GM11168 (cell line): Measurements from ENCODE around the gene DNAJC3.

Source experiments
- in situ Hi-C: fragments of 300-500 bp; cut with MboI; formaldehyde crosslinking; loops from one replicate; pipeline ENCODE4 v1.12.0; 2022; ENCODE audit warnings: low sequenced_read_pairs; ENCODE audit not compliant: unreplicated experiment

Gene DNAJC3, protein sequence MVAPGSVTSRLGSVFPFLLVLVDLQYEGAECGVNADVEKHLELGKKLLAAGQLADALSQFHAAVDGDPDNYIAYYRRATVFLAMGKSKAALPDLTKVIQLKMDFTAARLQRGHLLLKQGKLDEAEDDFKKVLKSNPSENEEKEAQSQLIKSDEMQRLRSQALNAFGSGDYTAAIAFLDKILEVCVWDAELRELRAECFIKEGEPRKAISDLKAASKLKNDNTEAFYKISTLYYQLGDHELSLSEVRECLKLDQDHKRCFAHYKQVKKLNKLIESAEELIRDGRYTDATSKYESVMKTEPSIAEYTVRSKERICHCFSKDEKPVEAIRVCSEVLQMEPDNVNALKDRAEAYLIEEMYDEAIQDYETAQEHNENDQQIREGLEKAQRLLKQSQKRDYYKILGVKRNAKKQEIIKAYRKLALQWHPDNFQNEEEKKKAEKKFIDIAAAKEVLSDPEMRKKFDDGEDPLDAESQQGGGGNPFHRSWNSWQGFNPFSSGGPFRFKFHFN

DNA sequence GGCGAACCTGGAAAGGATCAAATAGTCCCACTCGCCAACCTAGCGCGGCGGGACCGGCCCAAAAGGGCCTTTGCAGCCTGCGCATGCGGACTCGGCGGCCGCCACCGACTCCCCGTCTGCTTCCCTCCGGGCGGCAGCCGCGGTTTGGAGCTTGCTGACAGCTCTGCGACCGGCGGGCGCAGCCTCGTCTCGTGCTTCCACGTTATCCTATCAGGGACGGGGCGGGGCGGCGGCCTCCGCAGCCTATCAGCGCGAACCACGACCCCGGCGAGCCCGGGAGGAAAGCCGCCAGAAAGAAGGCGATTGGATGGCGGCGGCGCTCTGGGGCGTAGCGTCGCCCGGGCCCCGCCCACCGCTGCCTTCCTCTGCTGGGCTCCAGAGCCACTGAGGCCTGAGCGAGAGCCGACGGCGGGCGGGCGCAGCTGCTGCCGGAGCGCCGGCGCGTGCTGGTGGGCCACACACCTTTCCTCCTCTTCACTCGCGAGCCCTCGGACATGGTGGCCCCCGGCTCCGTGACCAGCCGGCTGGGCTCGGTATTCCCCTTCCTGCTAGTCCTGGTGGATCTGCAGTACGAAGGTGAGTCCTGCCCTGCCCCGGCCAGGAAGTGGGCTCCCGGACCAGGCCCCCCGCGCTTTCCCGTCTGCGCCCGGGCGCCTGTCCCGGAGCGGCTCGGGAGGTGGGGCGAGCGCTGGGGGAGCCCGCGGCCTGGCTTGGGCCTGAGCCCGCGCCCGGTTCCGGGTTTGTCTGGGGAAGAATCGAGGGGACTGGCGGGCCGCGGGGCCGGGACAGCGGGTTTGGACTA, at the start of gene DNAJC3:
DNAJC3 (plus strand) TSS at position 378 of the 802 bp plus-strand sequence; CDS start at position 495, 117 bp downstream.
- in situ Hi-C loops: no loop called here

DNA sequence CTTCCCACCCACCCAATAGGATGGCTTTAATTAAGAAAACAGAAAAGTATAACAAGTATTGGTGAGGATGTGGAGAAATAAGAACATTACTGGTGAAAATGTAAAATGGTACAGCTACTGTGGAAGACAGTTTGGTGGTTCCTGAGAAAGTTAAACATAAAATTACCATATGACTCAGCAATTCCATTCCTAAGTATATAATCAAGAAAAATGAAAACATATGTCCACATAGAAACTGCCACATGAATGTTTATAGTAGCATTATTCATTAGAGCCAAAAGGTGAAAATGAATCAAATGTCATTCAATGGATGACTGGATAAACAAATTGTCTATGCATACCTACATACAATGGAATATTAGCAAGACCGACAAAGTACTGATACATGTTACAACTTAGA, 49.3 kb upstream of the DNAJC3 start:
- in situ Hi-C loops: no loop called here

DNA sequence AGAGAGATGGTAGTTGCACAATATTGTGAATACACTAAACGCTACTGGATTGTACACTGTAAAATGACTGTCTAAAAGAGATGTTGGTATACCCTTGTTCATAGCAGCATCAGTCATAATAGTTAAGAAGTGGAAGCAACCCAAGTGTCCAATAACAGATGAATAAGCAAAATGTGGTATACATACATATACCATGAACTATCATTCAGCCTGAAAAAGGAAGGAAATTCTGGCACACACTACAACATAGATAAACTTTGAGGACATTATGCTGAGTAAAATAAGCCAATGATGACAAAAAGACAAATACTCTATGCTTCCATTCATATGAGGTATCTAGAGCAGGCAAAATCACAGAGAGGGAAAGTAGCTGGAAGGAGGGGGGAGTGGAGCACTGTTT, 48.5 kb upstream of the DNAJC3 start:
- in situ Hi-C loops: no loop called here

DNA sequence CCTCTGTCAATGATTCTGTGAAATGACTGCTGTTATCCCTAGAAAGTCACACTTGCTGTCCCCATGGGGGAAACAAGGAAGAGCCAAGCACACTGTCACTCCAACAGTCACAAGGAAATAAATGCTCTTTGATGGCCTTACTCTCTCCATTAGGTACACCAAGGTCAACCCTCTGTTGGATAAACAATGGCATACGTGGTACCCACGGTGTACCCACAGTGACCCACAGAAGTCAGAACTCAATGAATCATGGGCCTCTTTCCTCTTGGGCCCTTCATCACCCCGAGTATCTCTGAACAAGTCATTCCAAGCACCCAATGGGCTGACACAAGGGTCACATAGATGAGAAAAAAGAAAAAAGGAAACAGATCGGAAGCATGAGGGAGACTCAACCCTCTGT, 47.9 kb upstream of the DNAJC3 start:
- in situ Hi-C loops: no loop called here

DNA sequence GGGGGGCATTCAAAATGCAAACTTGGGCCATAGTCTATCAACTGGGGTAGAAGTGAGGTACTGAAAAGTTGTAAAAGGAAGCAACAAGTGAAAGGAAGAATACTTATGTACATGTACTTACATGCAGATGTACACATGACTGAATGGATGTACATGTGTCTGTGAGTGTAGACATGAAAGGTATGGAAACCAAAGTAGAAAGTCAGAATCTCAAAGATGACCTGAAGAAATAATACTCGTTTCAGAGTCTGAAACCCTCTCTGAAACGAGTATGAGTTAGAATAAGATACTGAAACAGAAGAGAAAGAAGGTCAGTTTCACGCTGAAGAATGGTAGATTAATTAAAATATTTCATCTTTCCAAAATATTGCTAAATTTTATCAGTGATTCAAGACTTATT, 46.3 kb upstream of the DNAJC3 start:
- in situ Hi-C loops: no loop called here

DNA sequence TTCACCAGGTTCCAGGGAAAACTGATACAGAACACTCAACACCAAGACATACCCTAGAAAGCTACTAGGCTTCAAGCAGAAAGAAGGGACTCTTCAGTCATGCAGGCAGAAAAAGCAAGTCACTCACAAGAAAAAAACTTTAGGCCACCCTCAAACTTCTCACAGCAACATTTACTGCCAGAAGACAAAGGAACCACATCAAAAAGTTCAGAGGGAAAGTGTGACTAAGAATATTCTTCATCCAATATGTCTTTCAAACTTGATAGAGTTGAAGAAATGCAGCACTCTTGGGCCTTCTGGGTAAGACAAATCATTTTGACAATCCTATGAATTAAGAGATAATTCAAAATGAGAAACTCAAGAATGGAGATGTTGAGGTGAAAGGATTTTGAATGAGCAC, 40.1 kb upstream of the DNAJC3 start:
- in situ Hi-C loops: no loop called here

DNA sequence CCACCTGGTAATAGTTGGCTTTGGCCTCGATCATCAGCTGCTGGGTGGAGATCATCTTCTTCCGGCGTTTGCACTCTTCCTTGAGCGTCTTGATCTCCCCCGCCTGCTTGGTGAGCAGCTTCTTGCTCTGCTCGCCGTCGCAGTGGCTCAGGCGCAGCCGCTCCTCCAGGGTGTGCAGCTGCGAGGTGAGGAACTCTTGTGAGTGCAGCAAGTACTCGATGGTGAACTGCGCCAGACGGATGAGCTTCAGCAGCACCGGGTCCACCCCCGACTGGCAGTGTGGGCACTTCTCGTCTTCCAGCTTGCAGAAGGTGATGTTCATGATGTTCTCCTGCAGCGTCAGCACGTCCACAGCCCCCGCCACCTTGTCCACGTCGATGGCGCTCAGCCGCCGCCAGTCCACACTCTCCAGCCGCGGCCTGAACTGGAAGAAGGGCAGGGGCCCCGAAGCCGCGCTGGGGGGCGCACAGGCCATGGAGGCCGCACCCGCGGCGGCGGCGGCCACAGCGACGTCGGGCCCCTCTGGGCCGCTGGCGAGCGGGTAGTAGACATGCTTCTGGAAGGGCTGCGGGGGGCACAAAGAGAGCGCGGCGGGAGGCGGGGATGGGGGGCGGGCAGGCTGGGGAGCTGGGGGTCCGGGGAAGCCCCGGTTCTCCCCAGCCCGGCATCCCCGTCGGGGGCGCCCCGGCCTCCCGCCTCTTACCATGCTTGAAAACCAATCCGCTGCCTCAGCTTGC, 35.5 kb upstream of the DNAJC3 start:
- in situ Hi-C loops: no loop called here

DNA sequence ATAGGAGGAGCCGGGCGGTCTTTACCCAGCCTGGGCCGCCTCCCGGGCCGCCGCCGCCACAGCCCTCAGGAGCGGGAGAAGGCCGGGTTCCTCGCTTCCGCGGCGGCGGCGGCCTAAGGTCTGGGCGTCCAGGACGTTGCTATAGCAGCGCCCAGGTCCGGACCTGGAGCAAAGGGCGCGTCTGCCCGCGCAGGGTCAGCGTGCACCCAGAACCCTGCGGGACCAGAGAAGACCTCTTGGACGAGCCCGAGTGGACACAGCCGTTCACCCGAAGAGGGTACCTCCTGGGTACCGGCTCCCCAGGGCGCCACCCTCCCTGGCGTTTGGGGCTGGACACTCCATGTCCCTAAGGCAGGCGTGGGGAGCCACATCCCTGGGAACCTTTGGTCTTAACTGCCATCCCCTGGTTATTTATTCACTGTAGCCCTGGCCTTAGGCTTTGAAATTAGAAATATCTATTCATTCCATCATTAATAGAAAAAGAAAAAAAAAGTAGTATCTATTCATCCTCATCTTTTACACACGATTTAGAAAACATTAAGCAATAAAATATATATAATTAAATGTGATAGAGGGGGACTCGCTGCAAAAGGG, 34.8 kb upstream of the DNAJC3 start:
- in situ Hi-C loops: no loop called here

DNA sequence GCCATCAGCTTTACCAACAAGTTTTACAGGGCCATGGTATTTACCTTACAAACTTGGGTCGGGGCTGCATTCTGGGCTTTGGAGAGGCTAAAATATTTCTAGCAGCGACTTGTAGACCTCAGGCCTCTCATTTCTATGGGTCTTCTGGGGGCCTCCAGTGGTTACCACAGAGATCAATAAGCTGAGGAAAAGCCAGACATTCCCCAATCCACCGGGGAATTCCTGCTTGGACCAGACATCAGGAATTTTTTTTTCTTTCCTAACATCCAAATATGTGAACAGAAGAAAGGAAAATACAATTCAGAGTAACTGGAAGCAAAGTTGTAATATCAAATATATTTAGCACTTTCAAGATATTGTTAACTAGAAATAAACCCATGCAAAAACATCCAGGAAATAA, 33.9 kb upstream of the DNAJC3 start:
- in situ Hi-C loops: no loop called here

DNA sequence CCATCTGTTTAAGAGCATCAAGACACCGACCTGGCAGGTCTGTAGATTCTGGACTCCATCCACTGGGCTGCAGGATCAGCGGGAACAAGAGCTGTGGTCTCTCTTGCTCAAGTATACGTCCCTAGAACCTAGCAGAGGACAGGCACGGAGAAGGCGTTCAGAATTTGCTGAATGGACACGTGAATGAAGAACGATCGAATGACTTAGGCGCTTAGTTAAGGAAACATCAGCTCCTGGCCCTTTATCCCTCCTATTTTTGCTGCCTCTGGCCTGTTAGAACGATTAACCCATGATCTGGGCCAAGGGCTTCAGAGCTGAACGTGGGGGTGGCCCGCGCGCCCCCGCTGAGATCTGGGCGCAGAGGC, 33.4 kb upstream of the DNAJC3 start:
- in situ Hi-C loops: no loop called here

DNA sequence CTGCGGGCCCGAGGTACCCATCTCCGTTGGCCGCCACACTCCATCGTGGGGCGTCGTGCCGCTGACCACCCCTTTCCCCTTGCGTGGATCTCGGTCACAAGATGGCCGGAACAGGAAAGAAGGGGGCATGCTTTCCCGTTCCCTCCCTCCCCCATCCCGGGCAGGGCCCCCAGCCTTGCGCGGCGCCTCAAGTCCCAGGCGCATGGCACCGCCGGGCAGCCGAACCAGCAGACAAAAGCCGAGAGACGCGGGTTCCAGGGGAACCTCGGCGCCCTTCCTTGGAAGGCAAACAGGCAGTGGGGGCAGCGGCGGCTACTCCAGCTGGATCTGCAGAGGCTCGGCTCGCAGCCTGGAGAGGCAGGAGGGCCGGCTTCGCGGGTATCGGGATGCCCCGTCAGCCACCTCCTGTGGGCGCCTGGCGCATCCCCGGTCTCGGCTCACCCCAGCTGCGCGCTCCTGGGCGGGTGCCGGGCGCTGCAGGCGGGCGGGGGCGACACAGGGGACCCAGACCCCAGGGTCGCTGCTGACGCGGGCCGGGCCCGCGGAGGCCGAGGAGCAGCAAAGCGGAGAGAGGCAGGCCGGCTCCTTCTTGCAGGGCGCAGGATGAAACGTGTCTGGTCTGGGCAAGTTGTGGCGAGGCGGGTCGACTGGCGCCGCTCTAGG, 32.9 kb upstream of the DNAJC3 start:
- in situ Hi-C loops: no loop called here

DNA sequence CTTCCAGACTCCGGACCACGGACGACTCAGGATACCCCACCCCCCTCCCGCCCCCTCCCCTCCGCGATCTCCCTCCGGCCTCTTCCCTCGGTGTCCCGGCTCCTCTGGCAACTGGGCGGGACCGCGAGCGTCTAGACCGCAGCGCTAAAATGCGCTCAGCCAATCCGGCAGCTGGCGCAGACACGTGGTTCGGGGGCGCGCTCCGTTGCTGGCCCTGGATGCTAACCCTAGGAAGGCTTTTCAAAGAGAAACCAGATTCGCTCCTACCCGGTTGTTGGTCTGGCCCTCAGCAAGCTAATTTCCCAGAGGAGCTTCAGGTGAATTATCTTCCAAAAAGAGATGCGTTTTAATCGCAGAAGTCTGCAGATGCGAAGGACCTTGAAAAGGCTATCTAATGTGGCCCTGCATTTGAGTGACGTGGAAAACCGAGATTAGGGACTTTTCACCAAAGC, 32.3 kb upstream of the DNAJC3 start, which contains the start of gene DZIP1:
DZIP1 (minus strand) TSS at position 106 of the 452 bp plus-strand sequence. CDS start 2,677 bp downstream, outside the sequence.
- in situ Hi-C loops: no loop called here

DNA sequence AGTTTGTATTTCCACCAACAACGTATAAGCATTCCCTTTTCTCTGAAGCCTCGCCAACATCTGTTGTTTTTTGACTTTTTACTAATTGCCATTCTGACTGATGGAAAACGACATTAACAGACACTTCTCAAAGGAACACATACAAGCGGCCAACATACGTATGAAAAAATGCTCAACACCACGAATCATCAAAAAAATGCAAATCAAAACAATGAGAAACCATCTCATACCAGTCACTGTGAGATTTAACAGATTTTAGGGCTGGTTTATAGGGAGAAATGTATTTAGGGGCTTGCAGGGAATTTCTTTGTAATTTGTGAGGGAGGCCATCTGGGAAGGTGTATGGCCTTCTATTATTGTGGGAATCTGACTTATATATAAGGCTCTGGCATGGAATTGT, 29.6 kb upstream of the DNAJC3 start:
- in situ Hi-C loops: no loop called here

DNA sequence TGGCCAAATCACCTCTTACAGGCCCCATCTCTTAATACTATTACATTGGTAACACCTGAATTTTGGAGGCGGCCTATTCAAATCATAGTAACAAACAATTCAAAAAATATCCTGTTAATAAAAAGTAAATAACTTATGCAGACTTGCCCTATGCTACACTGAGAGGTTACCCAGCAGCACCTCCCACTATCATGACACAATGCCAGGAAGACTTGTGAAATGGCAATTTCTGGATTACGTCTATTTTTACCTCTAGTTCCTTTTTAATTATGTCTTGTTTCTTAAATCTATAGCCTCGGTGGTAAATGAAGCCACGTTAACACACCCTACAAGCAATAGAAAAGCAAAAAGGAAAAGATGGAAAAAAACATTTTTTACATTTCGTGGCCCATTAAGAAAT, 26.2 kb upstream of the DNAJC3 start:
- in situ Hi-C loops: no loop called here

DNA sequence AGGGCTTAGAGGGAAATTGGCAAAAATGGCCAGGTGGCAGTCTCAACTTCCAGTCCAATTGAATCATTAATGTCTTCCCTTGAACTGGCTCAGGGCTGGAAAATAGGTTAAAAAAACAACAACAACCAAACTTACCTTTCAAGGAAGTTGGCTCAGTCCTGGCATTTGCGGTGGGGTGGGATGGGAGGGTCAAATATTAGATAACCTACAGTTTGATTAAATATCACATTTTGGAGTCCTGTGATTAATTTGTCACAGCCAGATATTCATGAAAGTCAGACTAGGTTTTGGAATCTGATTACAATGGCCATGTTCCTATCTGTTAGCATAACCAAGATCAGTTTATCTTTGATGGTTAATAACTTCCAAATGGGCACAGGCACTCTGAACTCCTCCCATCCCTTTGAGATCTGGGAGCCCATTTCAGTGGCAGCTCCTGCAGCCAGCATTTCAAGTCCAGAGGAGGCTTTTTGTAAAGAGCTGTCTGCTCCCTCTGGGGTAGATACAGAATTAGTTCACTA, 24.6 kb upstream of the DNAJC3 start:
- in situ Hi-C loops: no loop called here

DNA sequence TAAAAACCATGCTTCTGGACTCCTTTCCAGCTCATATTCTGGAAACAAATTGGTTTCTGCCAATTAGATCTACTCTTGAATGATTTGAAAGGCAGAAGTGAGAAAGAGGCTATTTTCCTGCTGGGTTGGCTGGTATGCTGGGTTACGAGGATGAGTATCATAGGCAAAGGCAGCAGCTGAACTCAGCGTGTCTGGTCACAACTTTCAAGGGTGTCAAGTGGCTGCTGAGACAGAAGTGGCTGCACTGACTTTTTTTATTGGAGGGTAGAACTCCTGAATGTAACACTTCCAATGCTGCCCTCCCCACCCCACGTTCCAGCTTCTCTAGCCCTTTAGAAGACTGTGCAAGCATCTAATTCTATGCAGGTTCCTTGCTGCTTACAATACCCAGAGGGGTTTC, 24.1 kb upstream of the DNAJC3 start:
- in situ Hi-C loops: no loop called here

DNA sequence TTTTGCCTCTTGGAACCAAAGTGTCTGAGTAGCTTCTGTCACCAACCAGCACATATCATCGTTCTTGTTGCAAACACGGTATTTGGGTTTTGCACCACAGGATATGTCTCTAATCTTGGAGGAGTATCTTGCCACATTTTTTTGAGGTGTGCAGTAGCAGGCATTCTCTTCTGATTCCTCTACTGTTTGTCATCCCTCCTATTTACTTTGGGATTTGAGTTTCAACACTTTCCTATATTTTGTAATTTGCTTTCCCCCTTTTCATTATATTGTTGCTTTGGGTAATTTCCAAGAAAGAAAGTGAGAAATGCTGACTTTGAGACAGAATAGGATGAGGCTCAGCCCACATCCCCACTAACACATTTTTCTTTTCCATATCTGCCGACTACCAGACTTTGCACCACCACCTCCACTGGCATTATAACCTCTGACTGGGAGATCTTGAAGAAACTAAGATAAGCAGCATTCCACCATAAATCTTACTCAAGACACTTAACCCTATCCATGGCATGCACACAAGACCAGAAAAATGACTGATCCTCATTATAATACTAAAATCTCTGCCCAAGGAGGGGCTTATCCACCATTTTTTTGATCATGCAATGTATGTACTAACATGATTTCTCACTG, 20.4 kb upstream of the DNAJC3 start:
- in situ Hi-C loops: no loop called here

DNA sequence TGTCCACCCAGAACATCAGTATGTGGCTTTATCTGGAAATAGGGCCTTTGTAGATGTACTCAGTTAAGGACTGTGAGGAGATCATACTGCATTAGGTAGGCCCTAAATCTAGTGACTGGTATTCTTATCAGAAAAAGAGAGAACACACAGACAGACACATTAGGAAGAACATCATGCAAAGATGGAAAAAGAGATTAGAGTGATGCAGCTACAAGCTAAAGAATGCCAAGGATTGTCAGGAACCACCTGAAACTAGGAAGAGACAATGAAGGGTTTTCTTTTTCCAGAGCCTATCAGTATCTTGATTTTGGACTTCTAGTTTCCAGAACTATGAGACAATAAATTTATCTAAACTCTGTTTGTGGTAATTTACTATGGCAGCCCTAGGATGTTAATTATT, 17.4 kb upstream of the DNAJC3 start:
- in situ Hi-C loops: no loop called here

DNA sequence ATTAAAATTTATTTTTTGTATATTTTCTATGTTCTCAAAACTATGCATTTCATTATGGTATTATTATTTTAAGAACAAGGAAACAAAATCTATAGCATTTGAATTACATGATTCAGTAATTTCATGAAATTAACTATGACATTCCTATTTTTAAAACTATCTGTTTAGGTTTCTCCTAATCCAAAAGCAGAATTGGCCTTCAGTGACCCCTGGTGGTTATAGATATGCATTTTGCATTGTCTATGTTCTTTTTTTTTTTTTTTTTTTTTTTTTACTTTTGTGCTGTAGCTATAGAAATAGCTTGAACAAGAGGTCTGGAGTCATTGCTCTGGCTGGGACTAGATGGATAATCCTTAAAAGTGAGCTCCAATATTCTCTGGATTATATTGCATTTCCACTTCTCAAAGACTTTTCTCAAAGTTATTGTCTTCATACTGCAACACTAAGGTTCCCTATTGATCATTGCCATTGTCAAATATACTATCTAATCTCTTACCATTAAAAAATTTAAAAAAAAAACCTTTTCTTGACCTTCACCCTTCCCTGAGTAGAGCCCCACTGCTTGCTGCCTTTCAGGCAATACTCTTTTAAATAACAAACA, 15.9 kb upstream of the DNAJC3 start:
- in situ Hi-C loops: no loop called here
